Left ventricle myocardium superior (tissue), 1 donor: ENCODE measurements around the gene FHIT. TPM values are rescaled to one million over a fixed set of nuclear protein-coding genes. Genes with fewer than 3 reads are reported as not detected.
"Not testable (repeated sequence)": the region's sequence is repeated elsewhere in the genome, so short reads cannot be mapped to it uniquely, and the experiment has no call there.

Experiments used
- ATAC-seq: fragments of 200-7000 bp; cut with Tn5 transposase; one replicate; pipeline ENCODE4 v1.9.1; 2020; ENCODE audit warnings: mild to moderate bottlenecking, moderate library complexity
- DNase-seq: peaks from one replicate; pipeline ENCODE4 v3.0.0-alpha.2; 2020
- intact Hi-C: fragments of 100-400 bp; cut with micrococcal nuclease; formaldehyde crosslinking; loops from one replicate; pipeline ENCODE4 v1.11.0; 2022
- total RNA-seq: library from RNA; stranded (reverse); fragmentation: NEBNext Ultra II Directional; extraction: Animal tissue kit (Norgen Biotek cat#: 25700); gene quantifications from one replicate; pipeline ENCODE4 v1.2.1, GENCODE V29; 2021
- donor health status: DM: no; HTN: yes; CAD: no; lungs with severe emphysema.

FHIT gene
- total RNA-seq, 1 donor from 2014 or later: 18.2 TPM

DNA sequence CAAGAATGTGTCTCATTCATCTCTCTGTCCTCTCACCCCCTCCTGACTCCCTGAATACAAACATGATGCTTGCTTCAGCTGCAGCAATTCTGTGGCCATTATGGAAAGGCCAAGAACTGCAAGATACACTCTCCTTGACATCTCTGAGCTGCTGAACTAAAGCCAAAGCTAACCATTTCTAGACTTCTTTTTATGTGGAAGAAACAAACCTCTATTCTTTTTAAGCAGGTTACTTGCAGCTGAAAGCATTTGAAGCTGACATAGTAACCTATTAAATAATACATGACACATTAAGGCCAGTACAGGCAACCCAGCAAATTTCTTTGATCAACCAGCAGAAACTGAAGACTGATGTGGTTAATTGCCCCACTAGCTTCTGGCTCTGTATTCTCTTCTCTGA is 17.5 kb downstream of the FHIT start:
- DNase-seq (no peak), ATAC-seq (no peak)
- intact Hi-C loops: no loop called here

DNA sequence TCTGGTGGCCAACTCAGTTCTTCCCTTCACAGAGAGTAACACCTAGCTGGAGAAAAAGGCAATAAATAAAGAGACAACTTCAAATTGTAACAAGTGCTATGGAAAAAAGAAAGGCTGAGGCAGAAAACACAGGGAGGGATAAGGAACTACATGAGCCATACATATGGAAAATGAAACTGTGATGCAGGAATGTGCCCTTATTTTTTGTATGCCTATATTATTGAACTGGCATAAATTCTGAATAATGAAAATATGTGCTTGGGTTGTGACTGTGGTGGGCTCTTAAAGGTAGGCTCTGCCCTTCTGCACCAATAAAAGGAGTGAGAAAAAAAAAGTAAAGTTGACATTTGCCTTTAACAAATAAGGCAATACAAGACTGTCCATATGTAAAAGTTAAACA is 19.6 kb downstream of the FHIT start:
- intact Hi-C loops: no loop called here
- no peak for ATAC-seq
- no peak for DNase-seq

DNA sequence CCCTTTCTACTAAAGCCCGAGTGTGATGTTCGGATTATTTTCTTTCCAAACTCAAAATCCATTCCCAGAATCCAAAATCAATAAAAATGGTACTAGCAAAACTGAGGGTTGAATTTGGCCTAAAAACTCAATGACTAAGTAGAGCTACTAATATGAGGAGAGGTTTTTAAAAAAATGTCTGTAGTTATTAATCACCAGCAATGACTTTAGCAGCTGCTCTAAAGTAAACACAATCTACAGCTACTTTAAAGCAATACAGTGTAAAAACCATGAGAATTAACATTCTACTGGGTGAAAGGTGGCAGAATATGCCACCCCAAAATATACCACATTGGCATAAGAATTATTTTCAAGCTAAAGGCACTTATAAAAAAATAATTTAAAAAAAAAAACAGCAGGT is 23.5 kb downstream of the FHIT start:
- intact Hi-C loops: no loop called here
- ATAC-seq: no peak
- DNase-seq: no peak

DNA sequence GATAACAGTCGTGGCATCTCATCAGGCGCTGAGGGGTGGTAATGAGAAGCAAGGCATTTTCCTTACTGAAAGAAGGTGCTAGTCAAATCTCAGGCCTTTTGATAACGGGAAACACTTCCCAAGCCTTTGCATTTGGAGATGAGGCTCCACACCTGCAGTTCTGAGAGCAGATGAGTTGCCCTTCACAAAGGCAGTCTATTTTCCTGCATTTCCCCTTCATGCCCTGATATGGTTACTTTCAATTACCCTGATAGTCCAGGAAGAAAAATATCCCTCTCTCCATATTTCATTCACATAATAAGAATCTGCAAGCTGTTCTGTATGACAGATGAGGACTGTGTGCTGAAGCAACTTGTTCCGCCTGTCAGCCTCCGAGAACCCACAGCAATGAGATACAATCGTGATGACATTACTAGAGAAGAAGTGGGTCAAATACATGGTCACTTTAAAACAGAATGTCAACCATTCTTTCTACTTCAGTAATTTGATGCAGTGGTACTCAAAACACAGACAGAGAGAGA is 25.0 kb downstream of the FHIT start:
- DNase-seq: no peak
- no peak for ATAC-seq
- intact Hi-C loops: no loop called here

DNA sequence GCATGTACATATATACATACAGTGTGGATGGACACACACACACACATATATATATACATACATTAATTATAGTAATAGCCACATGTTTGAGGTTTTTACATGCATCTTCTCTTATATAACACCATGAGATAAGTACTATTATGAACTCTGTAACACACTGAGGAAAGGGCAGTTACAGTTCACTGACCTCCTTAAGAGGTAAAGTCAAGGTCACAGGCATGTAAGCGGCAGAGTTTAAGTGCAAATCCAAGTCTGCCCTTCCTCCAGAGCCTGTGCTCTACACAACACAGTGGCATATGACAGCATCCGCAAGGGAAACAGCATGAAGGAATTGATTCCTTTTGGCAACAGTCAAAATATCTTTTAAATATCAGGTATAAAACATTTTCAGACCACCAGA is 26.4 kb downstream of the FHIT start:
- DNase-seq (no peak), ATAC-seq (no peak)
- intact Hi-C loops: no loop called here

DNA sequence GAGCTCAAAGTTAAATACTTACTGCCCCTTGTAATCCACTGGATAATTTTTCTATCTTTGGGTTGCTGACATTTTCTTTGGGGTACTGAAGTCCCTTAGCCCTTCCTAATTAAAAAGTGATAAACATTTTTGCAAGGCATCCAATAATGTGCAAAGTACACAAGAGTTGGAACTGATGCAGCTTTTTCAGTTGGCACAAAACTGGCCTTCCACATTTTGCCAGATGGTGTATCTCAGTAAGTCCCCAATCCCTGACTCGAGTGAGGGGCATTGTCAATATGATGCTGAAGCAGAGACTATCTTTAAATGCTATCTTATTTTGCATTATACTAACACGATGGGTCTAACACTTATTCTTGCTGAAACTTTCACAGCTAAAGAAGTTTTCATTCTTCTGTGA is 27.8 kb downstream of the FHIT start:
- intact Hi-C loops: no loop called here
- DNase-seq: no peak
- no peak for ATAC-seq

DNA sequence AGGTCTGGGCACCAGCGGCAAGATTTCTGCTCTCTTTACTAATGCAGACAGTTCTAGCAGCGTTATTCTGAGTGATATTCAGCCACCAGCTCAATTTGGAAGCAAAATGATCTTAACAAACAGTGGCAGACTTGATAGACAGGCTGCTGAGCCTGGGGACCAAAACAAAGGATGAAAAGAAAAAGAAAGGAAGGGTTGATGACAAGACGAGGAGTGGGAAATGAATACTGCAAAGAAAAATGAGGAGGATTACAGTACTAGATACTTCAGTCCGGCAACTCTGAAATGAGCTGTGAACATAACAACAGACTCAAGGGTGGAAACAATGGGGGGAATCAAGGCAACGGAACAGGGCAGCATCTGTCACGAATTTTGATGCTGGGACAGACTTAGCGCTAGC is 28.8 kb downstream of the FHIT start:
- no peak for DNase-seq
- intact Hi-C loops: no loop called here
- ATAC-seq: no peak

DNA sequence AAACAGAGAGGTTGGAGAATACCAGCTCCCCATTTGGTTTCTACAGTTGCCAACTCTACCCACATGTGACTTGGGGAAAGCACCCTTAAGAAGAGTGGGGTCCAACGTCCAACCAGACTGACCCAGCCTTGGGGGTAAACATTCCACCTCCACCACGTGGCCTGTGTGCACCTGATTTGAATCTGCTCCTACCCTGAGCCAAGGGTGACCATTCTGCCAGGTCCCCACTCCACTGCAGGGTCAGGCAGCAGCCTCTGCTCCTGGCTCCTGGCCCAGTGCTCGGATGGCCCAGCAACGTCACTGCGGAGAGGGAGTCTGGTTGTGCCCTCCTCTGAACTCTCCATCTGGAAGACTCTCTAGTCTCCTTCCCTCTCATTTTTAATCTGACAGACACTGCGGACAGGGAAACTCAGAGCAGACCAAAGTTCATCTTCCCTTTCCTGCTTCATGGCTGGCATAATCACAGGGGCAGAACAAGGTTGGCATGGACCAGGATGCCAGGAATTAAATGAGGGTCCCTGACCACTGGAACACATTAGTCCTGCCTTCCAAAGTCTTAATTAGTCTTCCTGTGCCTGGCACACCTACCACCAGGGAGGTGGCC is 29.4 kb downstream of the FHIT start:
- ATAC-seq: no peak
- DNase-seq: no peak
- intact Hi-C loops: no loop called here

DNA sequence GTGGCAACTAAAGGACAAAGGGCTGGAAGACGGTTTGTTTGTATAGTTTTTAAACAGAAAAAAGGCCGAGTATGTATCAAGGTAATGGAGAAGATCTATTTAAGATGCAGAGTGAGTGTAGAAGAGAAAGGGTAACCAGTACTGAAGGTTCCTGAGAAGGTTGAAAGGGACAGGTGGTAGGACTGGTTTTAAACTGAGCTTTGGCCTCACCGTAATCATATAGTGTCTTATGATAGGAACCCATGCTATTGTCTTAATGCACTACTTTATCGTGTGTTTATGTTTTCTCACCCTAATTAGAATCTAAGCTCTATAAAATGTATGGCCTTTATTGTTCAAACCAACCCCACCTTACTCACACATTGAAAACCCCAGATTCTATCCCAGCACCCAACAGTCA is 32.7 kb downstream of the FHIT start:
- ATAC-seq (no peak), DNase-seq (no peak)
- intact Hi-C loops: no loop called here

DNA sequence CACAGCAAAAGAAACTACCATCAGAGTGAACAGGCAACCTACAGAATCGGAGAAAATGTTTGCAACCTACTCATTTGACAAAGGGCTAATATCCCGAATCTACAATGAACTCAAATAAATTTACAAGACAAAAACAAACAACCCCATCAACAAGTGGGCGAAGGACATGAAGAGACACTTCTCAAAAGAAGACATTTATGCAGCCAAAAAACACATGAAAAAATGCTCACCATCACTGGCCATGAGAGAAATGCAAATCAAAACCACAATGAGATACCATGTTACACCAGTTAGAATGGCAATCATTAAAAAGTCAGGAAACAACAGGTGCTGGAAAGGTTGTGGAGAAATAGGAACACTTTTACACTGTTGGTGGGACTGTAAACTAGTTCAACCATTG is 35.1 kb downstream of the FHIT start:
- intact Hi-C loops: not testable (repeated sequence)

DNA sequence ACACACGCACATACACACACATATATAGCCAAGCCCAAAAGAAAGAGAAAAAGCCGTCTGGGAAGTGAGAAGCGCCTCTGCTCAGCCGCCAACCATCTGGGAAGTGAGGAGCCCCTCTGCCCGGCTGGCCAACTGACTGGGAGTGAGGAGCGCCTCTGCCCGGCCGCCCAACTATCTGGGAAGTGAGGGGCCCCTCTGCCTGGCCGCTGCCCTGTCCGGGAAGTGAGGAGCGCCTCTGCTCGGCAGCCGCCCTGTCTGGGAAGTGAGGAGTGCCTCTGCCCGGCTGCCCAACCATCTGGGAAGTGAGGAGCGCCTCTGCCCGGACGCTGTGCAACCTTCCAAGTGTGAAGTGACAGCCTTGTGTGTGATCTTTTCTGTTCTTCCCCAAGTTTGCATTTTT is 49.2 kb downstream of the FHIT start:
- intact Hi-C loops: no loop called here
- no peak for ATAC-seq
- no peak for DNase-seq

More for the DNA sequence above, 35.1 kb downstream of the FHIT start:
- DNase-seq, ATAC-seq: not testable (repeated sequence)

DNA sequence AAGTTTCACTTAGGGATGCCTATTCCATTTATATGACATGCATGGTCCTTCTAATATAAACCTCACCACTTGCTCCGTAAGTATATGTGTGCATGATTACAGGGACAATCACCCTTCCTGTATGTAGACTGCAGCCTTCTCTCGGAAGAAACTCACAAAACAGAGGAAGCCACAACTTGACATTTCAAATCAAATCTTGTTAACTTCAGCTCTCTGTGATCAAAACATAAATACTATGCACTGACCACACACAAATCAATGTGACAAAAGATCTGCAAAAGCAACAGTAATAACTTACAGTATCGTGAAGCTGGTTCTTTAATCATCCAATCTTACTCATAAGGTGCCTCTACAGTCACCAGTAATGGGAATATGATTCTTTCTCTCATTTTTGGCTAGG is 50.2 kb downstream of the FHIT start:
- intact Hi-C loops: no loop called here
- DNase-seq (no peak), ATAC-seq (no peak)

DNA sequence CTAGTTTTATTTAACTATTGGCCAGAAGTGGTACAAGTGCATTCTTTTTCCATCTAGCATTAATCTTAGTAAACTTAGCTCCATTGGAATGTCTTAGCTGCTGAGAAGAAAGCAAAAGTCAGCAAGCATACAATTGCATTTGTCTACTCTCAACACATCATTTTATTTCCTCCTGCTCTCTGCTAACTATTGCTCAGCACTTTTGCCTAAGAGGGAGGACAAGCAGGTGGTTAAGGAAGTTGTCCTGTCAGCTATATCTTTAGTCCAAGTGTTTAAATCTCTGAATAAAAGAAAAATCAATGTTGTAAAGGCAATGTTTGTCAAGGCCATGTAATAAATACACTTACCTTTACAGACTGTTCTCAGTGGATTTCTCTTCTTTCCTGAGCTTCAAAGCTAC is 51.0 kb downstream of the FHIT start:
- no peak for DNase-seq
- no peak for ATAC-seq
- intact Hi-C loops: no loop called here

DNA sequence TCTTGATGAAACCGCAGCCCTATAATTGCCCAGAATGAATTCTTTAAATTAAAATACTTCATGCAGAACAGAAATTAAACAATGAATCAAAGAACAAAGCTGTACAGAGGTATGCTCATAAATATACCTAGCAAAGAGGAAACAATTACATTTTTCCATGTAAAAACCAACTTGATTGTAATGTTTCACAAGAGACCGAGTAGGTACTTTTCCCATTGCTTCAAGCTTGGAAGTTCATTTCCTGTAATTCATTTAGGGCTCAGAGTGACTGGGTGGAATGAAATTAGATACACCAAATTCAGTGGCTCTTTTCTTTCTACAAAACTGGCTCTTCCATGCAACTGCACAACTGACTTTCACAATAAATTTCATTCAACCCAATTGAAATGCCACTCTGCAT is 51.4 kb downstream of the FHIT start:
- DNase-seq (no peak), ATAC-seq (no peak)
- intact Hi-C loops: no loop called here

DNA sequence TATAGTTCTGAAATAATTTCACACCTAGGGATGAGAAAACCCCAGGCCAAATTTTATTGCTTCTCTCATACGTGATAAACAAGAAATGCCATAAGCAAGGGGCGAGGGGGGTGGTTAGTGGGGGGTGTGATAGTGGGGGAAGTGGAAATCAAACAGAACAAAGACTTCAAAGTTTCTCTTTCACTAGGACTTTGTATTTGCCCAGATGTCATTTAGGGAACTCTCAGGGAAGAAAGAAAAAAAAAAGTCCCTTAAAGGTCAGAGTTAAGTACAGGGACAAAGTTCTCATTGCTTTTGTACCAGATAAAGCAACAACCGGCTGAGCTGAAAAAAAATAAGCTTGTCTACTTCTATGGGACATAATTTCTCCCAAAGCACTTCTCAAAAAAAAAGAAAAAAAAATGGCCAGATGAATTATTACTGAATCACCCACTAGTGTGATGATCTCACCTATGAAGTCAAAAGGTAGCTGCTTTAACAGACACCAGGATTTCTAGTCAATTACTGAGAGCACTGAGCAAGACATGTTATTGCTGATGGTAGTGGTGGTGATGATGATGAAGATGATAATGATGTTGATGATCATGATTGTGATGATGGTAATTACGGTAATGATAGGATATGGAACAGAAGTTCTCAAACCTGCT is 56.2 kb downstream of the FHIT start:
- ATAC-seq: no peak
- no peak for DNase-seq
- intact Hi-C loops: no loop called here

DNA sequence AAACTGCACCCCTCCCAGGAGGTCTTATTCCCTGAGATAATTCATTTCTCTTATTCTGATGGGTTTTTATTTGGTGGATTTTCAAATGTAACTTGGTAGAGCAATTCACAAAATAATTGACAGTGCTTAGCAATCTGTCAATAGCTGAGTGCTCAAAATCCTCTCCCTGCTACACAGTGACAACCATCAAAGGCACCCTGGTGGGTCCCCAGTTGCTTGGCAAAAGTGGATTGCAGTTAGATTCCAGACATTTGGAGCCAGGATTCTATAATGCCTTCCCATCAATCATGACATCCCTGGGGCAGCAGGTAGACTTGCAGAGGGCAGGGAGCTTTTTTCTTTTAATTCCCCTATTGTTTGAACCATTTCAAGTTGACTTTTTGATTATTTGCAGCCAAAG is 59.0 kb downstream of the FHIT start:
- intact Hi-C loops: no loop called here
- ATAC-seq: no peak
- no peak for DNase-seq

DNA sequence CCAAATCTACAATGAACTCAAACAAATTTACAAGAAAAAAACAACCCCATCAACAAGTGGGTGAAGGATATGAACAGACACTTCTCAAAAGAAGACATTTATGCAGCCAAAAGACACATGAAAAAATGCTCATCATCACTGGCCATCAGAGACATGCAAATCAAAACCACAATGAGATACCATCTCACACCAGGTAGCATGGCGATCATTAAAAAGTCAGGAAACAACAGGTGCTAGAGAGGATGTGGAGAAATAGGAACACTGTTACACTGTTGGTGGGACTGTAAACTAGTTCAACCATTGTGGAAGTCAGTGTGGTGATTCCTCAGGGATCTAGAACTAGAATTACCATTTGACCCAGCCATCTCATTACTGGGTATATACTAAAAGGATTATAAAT is 61.0 kb downstream of the FHIT start:
- intact Hi-C loops, DNase-seq, ATAC-seq: not testable (repeated sequence)

DNA sequence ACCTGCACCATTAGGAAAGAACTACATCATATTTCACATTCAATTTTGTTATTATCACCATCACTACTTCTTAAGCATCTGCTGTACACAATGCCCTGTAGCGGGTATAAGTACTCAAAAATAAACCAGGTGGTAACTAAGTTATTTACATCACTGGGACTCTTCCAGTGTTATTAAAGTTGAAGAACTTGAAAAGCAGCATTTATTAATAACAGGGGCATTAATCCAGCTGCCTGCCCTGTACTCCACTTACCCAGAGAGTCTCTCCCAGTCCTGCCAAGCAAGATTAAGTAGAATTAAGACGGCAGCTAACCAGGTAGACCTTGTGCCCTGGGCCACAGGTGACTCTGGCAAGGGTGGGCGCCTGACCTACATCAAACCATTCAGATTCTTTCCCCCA is 65.2 kb downstream of the FHIT start:
- ATAC-seq (no peak), DNase-seq (no peak)
- intact Hi-C loops: no loop called here

DNA sequence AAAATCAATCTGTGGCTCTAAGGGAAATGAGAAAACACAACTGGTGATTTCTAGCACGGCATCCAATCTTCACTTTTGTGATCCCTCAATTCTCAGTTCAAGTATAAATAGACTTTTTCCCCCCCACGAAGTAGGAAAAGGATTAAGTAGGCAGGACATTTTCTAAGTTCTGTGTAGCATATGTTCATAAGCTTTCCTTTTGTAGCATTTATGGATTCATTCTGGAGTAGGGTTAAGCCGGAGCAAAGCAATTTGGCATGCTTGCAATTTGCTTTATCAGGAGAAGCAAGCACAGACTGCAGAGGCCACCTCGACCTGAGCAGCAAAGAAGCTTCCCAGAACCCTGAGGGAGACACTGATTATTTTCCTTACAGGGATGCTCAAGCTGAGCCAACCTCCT is 66.3 kb downstream of the FHIT start:
- DNase-seq: no peak
- peak; percentile 38 for ATAC-seq
- intact Hi-C loops: no loop called here

DNA sequence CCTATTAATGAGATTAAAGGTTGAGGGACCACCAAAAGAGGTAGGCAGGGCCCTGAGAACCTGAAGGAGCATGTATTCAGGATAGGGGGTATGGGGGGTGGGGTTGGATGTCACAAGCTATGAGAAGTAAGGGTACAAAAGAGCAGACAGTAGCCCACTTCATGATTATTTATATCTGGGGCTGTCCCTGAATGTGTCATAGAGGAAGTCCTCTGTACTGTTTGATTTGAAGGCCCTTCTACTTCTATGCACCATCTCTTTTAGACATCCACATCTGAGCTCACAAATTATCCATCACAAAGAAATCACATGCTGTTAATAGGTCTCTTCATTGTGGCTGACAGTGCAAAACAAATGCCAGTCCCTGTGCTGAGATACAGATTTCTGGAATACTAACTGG is 68.6 kb downstream of the FHIT start:
- intact Hi-C loops: no loop called here
- ATAC-seq (no peak), DNase-seq (no peak)

DNA sequence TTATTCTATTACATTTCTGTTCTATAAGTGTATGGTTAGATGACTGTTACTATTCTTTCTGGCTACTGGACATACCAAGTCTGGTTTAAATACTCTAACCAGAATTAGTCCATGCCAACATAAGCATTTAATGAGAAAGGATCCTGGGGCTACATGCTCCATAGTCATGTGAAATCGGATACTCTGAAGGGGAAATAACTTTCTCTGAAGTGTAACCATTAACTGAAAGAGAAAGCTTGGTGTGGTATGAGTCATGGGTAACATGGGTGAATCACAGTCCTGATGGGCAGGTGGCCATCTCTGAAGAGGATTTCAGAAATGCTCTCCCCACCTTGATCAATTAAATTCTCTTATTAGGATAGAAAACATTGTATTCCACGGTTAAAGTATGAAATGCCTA is 69.4 kb downstream of the FHIT start:
- no peak for DNase-seq
- no peak for ATAC-seq
- intact Hi-C loops: no loop called here
